ENCODE measurements around the gene TPM1.

Gene TPM1

DNA sequence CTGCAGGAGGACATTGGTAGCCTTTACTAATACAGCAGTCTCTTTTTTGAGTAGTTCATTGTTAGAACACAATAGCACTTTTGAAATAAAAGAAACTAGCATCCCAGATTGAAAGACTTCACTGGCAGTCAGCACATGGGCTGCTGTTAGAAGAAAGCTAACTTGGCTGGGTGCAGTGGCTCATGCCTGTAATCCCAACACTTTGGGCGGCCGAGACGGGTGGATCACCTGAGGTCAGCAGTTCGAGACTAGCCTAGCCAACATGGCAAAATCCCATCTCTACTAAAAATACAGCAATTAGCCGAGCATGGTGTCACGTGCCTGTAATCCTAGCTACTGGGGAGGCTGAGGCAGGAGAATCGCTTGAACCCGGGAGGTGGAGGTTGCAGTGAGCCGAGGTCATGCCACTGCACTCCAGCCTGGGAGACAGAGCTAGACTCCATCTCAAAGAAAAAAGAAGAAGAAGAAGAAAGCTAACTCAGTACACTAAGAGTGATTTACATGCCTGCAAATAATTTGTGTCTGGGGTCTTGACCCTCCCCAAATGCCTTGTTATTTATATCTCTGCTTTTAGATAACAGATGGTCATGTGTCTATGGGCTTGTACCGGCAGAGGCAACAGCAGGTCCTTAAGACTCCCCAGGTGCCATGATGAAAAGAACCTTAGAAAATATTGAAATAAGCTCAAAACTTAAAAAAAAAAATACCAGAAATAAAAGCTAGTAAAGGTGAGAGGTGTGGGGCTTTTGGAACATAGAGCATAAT lies 9.7 kb downstream of the TPM1 start:
- TF ChIP-seq, protein P1, sequence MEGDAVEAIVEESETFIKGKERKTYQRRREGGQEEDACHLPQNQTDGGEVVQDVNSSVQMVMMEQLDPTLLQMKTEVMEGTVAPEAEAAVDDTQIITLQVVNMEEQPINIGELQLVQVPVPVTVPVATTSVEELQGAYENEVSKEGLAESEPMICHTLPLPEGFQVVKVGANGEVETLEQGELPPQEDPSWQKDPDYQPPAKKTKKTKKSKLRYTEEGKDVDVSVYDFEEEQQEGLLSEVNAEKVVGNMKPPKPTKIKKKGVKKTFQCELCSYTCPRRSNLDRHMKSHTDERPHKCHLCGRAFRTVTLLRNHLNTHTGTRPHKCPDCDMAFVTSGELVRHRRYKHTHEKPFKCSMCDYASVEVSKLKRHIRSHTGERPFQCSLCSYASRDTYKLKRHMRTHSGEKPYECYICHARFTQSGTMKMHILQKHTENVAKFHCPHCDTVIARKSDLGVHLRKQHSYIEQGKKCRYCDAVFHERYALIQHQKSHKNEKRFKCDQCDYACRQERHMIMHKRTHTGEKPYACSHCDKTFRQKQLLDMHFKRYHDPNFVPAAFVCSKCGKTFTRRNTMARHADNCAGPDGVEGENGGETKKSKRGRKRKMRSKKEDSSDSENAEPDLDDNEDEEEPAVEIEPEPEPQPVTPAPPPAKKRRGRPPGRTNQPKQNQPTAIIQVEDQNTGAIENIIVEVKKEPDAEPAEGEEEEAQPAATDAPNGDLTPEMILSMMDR (conservative IDR thresholded peaks at IDR 0.05; ENCODE audit: control insufficient read depth, insufficient read depth, low read depth, low read length): no peak
- DNase-seq (ENCODE audit: low read depth): no peak

DNA sequence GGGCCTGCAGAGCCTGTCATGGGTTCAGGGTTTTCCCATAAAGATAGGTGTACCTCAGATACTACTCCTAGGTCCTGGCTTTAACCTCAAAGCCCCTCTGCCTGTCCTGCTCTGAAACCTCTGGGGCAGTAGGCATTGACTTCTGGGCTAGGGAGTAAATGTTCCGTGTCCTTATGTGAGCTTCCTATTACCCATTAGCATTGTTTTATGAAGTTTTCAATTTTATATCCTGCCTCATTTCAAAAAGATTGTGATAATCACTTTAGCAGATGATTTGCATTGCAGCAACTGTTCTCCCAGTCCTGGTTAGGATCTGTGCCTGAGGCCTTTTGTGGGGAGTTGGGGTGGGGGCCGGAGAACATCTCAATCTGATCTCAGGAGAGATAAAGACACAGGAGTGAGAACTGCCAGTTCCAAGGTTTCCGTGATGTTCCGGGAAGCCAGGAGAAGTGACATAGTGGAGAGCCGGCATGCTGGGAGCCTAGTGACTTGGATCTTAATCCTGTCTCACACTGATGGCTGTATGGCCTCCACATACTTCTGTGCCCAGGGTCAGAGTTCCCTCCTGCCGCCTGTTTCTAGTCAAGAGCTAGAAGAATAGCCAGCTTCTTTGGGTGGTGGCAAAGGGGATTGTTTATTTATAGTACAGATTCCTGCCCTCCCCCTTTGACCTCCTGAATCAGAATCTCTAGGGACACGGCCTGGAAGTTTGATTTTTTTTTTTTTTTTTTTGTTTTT lies 10.6 kb downstream of the TPM1 start:
- TF ChIP-seq, protein P1 (conservative IDR thresholded peaks at IDR 0.05; ENCODE audit: control insufficient read depth, insufficient read depth, low read depth, low read length): no peak
- H3K4me3 ChIP-seq (ENCODE audit: control insufficient read depth, low read depth, low read length): no peak overlapping the region
- DNase-seq (ENCODE audit: low read depth): peak; percentile 60

More for the DNA sequence above, 9.7 kb downstream of the TPM1 start:
- H3K4me3 ChIP-seq (ENCODE audit: control insufficient read depth, low read depth, low read length): no peak overlapping the region

DNA sequence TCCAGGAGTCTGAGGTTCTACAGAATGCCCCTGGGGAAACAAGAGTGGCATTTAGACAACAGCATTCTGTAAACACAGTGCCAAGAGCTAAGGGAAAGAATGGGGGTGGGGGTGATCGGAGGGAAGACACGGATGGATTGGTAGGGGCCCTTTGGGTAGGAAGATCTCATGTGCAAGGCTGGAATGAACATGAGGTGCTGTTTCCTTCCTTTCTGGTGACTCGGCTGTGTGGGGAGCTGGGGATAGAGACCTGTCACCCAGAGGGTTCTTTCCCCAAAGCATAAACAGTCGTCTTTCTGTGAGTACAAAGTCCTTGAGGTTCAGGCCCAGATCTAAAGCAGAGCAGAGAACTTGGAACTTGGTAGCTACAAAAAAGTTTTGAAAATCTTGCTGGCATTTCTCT lies 11.7 kb downstream of the TPM1 start:
- no peak overlapping the region for H3K4me3 ChIP-seq (ENCODE audit: control insufficient read depth, low read depth, low read length)
- no peak for DNase-seq (ENCODE audit: low read depth)
- TF ChIP-seq, protein P1 (conservative IDR thresholded peaks at IDR 0.05; ENCODE audit: control insufficient read depth, insufficient read depth, low read depth, low read length): no peak

DNA sequence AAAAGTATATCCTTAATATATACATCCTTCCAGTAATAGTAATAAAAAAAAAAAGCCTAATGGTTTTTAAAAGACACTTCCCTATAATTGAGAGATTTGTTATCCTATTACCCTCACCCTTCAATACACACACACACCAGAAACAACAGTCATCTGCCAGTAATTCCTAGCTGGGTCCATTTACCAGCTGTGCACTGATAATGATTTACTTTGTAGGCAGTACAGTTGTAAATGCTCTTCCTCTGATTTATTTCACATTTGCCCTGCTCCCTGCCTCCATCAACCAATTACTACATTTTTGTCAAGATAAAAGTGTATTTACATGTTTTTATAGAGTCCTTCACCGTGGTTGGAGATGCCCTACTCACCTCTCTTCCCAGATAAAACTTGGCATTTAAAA lies 12.4 kb downstream of the TPM1 start:
- H3K4me3 ChIP-seq (ENCODE audit: control insufficient read depth, low read depth, low read length): no peak overlapping the region
- TF ChIP-seq, protein P1 (conservative IDR thresholded peaks at IDR 0.05; ENCODE audit: control insufficient read depth, insufficient read depth, low read depth, low read length): no peak
- no peak for DNase-seq (ENCODE audit: low read depth)

DNA sequence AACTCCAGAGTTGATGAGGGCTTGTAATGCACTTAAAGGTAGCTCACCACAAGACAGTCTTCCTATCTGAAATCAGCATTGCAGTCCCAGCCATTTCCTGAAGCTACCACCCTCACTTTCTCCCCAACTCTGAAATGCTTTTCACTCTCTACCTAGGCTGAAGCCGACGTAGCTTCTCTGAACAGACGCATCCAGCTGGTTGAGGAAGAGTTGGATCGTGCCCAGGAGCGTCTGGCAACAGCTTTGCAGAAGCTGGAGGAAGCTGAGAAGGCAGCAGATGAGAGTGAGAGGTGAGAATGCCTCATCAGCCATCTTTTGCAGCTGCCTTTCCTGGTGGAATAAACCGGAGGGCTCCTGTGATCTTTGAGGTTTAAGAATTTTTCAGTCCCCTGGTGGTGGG lies 14.3 kb downstream of the TPM1 start:
- no peak for DNase-seq (ENCODE audit: low read depth)
- no peak overlapping the region for H3K4me3 ChIP-seq (ENCODE audit: control insufficient read depth, low read depth, low read length)
- TF ChIP-seq, protein P1 (conservative IDR thresholded peaks at IDR 0.05; ENCODE audit: control insufficient read depth, insufficient read depth, low read depth, low read length): no peak

DNA sequence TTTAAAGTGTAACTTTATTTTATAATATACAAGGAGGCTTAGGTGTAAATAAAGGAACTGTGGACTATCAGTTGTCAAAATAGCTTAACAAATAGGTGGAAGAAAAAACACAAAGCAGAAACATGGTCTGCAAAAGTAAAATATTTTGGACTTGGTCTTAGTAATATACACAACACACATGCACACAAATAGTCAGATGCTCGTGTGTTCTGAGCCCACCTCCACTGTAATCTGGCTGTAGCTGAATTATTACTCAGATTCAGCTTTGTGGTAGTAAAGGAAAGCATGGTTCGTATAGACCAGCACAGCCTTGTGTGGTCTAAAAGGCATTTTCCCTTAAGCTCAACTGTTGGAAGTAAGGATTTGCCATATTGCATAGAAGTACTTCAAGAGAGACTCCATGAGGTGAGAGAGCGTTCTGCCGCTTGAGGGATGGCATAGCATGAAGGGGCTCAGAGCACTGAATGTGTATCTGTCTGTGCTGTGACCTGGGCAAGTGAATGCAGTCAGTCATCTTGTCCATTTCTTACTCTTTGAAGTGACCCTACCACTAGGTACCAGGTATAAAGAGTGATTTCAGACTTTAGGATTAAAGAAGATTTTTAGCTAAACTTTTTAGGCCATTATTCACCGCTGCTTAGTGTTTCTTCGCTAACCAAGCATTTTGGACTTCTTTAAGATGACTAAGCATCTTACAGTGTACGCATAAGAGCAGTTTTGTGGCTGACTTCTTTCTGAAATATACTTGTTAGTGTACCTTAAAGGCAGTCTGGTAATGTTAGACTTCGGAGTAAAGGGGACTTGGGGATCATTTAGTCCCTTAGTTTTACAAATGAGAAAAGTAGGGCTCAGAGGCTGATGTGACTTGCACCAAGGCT lies 15.2 kb downstream of the TPM1 start:
- DNase-seq (ENCODE audit: low read depth): no peak
- TF ChIP-seq, protein P1 (conservative IDR thresholded peaks at IDR 0.05; ENCODE audit: control insufficient read depth, insufficient read depth, low read depth, low read length): no peak
- no peak overlapping the region for H3K4me3 ChIP-seq (ENCODE audit: control insufficient read depth, low read depth, low read length)

Measured in fibroblast of mammary gland (primary cell).